ENCODE data around the gene HECW1.

GRCh38 chr7:43377196-43377960 is 264.9 kb downstream of the HECW1 start:
- TF ChIP-seq EZH2phosphoT487 (IDR thresholded peaks at IDR 0.05; ENCODE audit: borderline replicate concordance) (no peak), CTCF (conservative IDR thresholded peaks at IDR 0.05; ENCODE audit: low read length) (no peak)
